HepG2 (cell line): ENCODE results near the gene HECTD2. TPM values are rescaled to one million over a fixed set of nuclear protein-coding genes. Genes with fewer than 3 reads are reported as not detected.
A peak's percentile ranks its signal among the peaks of the same experiment; 100 is the strongest.

ENCODE experiments used
- ARNTL ChIP-seq: sonication (generic); formaldehyde crosslinking; IDR thresholded peaks from 2 replicates; pipeline ENCODE4 v1.4.0; 2020; ENCODE audit warnings: mild to moderate bottlenecking, missing genetic modification reagents
- DR1 ChIP-seq: sonication (generic); formaldehyde crosslinking; IDR thresholded peaks from 2 replicates; pipeline ENCODE4 v1.8.0; 2021; ENCODE audit warnings: mild to moderate bottlenecking, missing genetic modification reagents, inconsistent platforms
- FOXP1 ChIP-seq, 2 experiments: fragments of 450-650 bp in 1 of 2; IDR thresholded peaks; 2 replicates each; pipeline ENCODE4 v1.6.1; 2017 to 2018; ENCODE audit warnings: antibody characterized with exemption in 1 of 2
- GATAD1 ChIP-seq: IDR thresholded peaks from 2 replicates; pipeline ENCODE4 v1.6.1; 2016; ENCODE audit warnings: missing genetic modification reagents, missing compliant biosample characterization
- TBX2 ChIP-seq: sonication (generic); formaldehyde crosslinking; IDR thresholded peaks from 2 replicates; pipeline ENCODE4 v1.5.0; 2020; ENCODE audit warnings: missing genetic modification reagents, mild to moderate bottlenecking, borderline replicate concordance
- THYN1 ChIP-seq: sonication (generic); formaldehyde crosslinking; IDR thresholded peaks from 2 replicates; pipeline ENCODE4 v1.8.1; 2023; ENCODE audit warnings: low read depth, mild to moderate bottlenecking, moderate library complexity, missing genetic modification reagents, borderline replicate concordance
- ZBTB8A ChIP-seq: sonication (generic); formaldehyde crosslinking; IDR thresholded peaks from 2 replicates; pipeline ENCODE4 v1.4.0; 2020; ENCODE audit warnings: mild to moderate bottlenecking, low read depth, missing genetic modification reagents, borderline replicate concordance
- ZNF10 ChIP-seq: sonication (generic); formaldehyde crosslinking; IDR thresholded peaks from 2 replicates; pipeline ENCODE4 v1.4.0; 2020; ENCODE audit warnings: mild to moderate bottlenecking, low read depth, missing genetic modification reagents, borderline replicate concordance
- ZNF383 ChIP-seq: sonication (generic); formaldehyde crosslinking; IDR thresholded peaks from 2 replicates; pipeline ENCODE4 v1.4.0; 2020; ENCODE audit warnings: missing genetic modification reagents, mild to moderate bottlenecking, borderline replicate concordance
- ZNF644 ChIP-seq: IDR thresholded peaks from 2 replicates; pipeline ENCODE4 v1.6.1; 2016; ENCODE audit warnings: low read depth
- ZNF687 ChIP-seq: sonication (generic); formaldehyde crosslinking; IDR thresholded peaks from 2 replicates; pipeline ENCODE4 v1.5.1; 2020; ENCODE audit warnings: mild to moderate bottlenecking, missing genetic modification reagents, moderate library complexity
- polyA plus RNA-seq, 8 experiments: library from polyadenylated mRNA; depleted of rRNA in 3 of 8; stranded (reverse) in 7 of 8; unstranded in 1 of 8; fragments of >200 nt; fragmentation: Illumina TruSeq in 4 of 8; extraction: Trizol in 4 of 8; gene quantifications; 2 replicates each; pipeline versions ENCODE4 v1.2.1 to v1.2.3, GENCODE V29; 2011 to 2016; ENCODE audit warnings: low read depth in 4 of 8, missing spikeins in 1 of 8, mixed read lengths in 1 of 8; ENCODE audit not compliant: insufficient read depth in 1 of 8
- total RNA-seq, 5 experiments: library from RNA; depleted of rRNA; stranded (reverse); fragments of >200 nt; fragmentation: Illumina TruSeq; extraction: Trizol; gene quantifications; 2 replicates each; pipeline ENCODE4 v1.2.3, GENCODE V29; 2016; ENCODE audit warnings: low read depth in 1 of 5
- TF ChIP-seq, protein P1 (sequence below): sonication (generic); formaldehyde crosslinking; IDR thresholded peaks from 2 replicates; pipeline ENCODE4 v1.4.0; 2020; ENCODE audit warnings: missing genetic modification reagents
- TF ChIP-seq, protein P2 (sequence below): sonication (generic); formaldehyde crosslinking; IDR thresholded peaks from 2 replicates; pipeline ENCODE4 v1.8.0; 2022; ENCODE audit warnings: mild to moderate bottlenecking, missing genetic modification reagents
- TF ChIP-seq, protein P3 (sequence below): sonication (generic); formaldehyde crosslinking; IDR thresholded peaks from 2 replicates; pipeline ENCODE4 v1.4.0; 2020; ENCODE audit warnings: mild to moderate bottlenecking, missing genetic modification reagents

The HECTD2 gene
- total and polyA plus RNA-seq, 2 of the 13 experiments (the other 11 are each of a cell fraction or from before 2014, with no cell fraction given) = 3.2 to 5.2 TPM

DNA sequence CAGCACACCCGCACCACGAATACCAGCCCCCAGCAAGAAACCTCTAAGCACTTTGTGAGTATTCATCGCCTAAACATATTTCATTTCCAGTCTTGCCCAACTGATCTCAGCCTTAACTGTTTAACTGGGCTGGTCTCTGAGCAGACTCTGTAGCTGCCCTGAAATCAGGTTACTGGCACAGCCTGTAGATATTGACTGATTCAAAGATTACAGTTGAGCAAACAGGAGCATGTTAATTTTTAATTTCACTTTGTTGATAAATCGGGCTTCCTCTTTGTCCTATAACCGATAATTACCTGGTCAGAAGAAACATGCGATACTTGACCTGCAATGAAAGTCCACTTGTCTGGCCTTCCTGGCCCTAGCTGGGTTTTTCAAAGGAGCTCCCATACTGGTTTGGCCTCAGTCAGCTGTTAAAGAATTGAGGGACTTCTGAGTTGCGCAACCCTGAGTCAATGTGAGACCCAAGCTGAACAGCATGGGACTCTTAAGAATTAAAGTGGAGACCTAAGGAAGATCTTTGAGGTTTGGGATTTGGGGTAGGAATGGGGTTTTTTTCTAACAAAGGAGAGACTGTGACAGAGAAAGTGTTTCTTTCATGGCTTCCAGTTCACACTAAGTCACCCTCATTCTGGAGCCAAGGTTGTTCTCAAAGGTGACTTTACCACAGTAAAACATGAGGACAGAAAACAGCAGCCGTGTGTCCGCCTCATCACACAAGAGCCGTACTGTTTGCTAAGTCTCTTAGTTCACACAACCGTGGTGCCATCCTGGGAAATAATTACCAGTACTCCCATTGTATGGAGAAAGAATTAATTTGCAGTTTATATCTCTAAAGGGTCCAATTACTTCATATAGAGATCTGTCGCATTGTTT, 146.8 kb downstream of the HECTD2 start (continued):
- TF ChIP-seq GATAD1 (CRISPR knock-in tag) = no peak
- TF ChIP-seq FOXP1 (IDR thresholded peaks at IDR 0.05) = 0 out of 2 replicates have a peak, but pooled peaks have one; percentile 18
- TF ChIP-seq FOXP1 (CRISPR knock-in tag; IDR thresholded peaks at IDR 0.05) = peak; percentile 70
- TF ChIP-seq, protein P1, sequence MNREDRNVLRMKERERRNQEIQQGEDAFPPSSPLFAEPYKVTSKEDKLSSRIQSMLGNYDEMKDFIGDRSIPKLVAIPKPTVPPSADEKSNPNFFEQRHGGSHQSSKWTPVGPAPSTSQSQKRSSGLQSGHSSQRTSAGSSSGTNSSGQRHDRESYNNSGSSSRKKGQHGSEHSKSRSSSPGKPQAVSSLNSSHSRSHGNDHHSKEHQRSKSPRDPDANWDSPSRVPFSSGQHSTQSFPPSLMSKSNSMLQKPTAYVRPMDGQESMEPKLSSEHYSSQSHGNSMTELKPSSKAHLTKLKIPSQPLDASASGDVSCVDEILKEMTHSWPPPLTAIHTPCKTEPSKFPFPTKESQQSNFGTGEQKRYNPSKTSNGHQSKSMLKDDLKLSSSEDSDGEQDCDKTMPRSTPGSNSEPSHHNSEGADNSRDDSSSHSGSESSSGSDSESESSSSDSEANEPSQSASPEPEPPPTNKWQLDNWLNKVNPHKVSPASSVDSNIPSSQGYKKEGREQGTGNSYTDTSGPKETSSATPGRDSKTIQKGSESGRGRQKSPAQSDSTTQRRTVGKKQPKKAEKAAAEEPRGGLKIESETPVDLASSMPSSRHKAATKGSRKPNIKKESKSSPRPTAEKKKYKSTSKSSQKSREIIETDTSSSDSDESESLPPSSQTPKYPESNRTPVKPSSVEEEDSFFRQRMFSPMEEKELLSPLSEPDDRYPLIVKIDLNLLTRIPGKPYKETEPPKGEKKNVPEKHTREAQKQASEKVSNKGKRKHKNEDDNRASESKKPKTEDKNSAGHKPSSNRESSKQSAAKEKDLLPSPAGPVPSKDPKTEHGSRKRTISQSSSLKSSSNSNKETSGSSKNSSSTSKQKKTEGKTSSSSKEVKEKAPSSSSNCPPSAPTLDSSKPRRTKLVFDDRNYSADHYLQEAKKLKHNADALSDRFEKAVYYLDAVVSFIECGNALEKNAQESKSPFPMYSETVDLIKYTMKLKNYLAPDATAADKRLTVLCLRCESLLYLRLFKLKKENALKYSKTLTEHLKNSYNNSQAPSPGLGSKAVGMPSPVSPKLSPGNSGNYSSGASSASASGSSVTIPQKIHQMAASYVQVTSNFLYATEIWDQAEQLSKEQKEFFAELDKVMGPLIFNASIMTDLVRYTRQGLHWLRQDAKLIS (CRISPR knock-in tag) = no peak
- 0 out of 2 replicates have a peak, but pooled peaks have one; percentile 26 for TF ChIP-seq DR1 (CRISPR knock-in tag)
- TF ChIP-seq, protein P2, sequence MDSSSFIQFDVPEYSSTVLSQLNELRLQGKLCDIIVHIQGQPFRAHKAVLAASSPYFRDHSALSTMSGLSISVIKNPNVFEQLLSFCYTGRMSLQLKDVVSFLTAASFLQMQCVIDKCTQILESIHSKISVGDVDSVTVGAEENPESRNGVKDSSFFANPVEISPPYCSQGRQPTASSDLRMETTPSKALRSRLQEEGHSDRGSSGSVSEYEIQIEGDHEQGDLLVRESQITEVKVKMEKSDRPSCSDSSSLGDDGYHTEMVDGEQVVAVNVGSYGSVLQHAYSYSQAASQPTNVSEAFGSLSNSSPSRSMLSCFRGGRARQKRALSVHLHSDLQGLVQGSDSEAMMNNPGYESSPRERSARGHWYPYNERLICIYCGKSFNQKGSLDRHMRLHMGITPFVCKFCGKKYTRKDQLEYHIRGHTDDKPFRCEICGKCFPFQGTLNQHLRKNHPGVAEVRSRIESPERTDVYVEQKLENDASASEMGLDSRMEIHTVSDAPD = peak; percentile 38; the same call in 1 of the 2 replicates
- peak; percentile 81; the same call in 1 of the 2 replicates for TF ChIP-seq ARNTL (CRISPR knock-in tag)
- no peak for TF ChIP-seq ZNF687 (CRISPR knock-in tag)
- TF ChIP-seq THYN1 (CRISPR knock-in tag) = no peak
- no peak for TF ChIP-seq ZBTB8A (CRISPR knock-in tag)
- TF ChIP-seq ZNF644 = peak; percentile 98
- TF ChIP-seq, protein P3, sequence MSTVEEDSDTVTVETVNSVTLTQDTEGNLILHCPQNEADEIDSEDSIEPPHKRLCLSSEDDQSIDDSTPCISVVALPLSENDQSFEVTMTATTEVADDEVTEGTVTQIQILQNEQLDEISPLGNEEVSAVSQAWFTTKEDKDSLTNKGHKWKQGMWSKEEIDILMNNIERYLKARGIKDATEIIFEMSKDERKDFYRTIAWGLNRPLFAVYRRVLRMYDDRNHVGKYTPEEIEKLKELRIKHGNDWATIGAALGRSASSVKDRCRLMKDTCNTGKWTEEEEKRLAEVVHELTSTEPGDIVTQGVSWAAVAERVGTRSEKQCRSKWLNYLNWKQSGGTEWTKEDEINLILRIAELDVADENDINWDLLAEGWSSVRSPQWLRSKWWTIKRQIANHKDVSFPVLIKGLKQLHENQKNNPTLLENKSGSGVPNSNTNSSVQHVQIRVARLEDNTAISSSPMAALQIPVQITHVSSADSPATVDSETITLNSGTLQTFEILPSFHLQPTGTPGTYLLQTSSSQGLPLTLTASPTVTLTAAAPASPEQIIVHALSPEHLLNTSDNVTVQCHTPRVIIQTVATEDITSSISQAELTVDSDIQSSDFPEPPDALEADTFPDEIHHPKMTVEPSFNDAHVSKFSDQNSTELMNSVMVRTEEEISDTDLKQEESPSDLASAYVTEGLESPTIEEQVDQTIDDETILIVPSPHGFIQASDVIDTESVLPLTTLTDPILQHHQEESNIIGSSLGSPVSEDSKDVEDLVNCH (CRISPR knock-in tag) = no peak
- no peak for TF ChIP-seq ZNF10 (CRISPR knock-in tag)
- TF ChIP-seq TBX2 = peak; percentile 94; the same call in 1 of the 2 replicates
- no peak for TF ChIP-seq ZNF383 (CRISPR knock-in tag)
